Hematopoietic multipotent progenitor cell treated with erythropoietin and hydrocortisone succinate and interleukin-3 and kit ligand, for 4 days (in vitro differentiated cells): ENCODE data around the gene SPDYE2B.
"Not testable (repeated sequence)": the region's sequence is repeated elsewhere in the genome, so short reads cannot be mapped to it uniquely, and the experiment has no call there.

ENCODE experiments used
- DNase-seq: peaks from one replicate; pipeline ENCODE4 v3.0.0-alpha.2; 2015

SPDYE2B gene, protein sequence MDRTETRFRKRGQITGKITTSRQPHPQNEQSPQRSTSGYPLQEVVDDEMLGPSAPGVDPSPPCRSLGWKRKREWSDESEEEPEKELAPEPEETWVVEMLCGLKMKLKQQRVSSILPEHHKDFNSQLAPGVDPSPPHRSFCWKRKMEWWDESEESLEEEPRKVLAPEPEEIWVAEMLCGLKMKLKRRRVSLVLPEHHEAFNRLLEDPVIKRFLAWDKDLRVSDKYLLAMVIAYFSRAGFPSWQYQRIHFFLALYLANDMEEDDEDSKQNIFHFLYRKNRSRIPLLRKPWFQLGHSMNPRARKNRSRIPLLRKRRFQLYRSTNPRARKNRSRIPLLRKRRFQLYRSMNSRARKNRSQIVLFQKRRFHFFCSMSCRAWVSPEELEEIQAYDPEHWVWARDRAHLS

DNA sequence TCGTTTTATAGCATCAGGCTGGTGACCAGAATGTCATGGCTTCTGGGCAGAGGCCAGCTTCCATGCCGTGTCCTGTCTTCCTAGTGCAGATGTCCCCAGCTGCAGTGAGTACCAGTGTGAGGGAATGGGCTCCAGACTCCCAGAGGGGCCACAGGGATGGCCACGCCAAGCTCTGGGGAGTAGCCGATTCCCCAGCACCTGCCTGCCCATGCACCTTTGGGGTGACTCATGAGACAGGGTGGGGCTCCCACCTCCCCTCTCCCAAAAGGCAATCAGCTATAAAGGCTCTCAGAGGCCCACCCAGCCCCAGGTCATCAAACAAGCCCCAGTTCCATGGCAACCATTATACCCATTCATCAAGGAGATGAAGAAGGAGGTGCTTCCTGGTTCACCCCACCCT, at the start of gene SPDYE2B:
TSS of gene SPDYE2B (plus strand) at position 396 of the 400 bp plus-strand sequence. CDS start 2,030 bp downstream, outside the sequence.
- DNase-seq: not testable (repeated sequence)

DNA sequence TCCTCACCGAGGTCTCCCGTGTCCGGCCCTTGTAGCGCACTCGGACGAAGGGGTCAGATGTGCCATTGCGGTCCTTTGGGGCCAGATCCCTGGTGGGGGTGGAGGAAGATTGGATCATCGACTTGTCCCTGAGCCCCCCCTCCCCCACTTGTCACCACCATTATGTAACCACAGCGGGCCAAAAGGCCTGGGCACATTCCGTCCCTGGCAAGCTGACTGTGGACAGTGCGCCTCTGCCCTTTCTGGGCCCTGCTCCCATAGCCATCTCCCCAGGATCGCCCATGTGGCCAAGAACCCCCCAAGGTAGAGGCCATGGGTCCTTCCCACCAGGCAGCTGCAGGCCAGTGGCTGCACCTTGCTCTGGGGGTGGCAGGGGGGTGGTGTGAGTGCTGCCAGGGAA, 47.8 kb upstream of the SPDYE2B start:
- not testable (repeated sequence) for DNase-seq

DNA sequence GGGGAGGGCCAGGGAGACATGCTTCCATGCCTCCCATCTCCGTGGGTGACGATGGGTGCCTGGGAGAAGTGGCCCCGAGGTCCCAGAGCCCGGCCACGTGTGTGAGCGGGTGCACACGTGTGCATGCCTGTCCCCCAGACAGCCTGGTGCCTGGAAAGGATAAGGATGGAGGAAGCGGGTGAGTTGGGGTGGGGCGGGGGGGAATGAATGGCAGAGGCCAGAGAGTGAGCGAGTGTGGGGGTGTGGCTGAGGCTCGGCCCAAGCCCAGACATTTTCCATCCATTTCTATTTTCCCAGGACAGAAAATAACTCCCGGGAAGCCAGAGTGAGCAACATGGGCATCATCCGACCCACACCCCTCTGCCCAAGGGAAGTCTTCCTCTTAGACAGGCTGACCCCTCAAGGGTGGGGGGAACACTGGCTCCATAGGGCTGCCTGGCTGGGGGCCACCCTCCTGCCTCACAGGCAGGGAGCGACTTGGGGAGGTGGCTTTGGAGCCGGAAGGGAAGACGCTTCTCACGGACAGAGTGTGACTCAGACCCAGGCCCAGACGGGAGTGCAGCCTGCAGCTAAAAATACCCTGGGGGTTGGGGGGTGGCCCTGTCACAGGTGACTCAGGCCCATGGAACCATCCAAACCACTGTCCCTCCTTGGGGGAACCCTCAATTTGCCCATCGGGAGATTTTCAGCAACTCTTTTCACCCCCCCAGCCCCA, 45.5 kb upstream of the SPDYE2B start:
- DNase-seq: not testable (repeated sequence)

DNA sequence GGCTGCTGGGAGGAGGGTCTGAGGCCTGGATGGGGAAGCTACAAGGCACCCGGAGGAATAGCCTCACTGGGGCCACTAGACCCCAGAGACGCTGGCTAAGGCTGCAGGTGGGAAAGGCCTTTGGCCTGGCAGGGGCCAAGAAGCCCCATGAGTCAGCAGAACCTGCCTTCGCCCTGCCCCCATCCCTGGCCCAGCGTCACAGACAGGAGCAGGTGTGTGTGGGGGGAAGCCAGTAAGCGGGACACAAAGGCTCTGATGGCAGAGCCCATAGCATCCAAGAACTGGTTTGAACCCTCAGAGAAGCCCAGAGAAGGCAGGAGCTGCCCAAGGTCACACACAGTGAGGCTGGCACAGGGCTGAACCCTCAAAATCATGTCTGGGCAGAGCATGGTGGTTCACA, 43.3 kb upstream of the SPDYE2B start:
- DNase-seq: not testable (repeated sequence)

DNA sequence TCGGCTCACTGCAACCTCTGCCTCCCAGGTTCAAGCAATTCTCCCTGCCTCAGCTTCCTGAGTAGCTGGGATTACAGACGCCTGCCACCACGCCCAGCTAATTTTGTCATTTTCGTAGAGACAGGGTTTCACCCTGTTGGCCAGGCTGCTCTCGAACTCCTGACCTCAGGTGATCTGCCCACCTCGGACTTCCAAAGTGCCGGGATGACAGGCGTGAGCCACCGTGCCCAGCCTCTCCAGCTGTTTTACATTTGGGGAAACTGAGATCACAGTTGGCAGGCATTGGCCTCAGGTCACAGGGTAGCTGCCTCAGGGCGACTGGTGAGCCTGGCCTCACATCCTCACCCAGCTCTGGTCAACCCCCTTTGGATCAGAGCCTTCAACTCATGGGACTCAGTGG, 40.4 kb upstream of the SPDYE2B start:
- DNase-seq: not testable (repeated sequence)

DNA sequence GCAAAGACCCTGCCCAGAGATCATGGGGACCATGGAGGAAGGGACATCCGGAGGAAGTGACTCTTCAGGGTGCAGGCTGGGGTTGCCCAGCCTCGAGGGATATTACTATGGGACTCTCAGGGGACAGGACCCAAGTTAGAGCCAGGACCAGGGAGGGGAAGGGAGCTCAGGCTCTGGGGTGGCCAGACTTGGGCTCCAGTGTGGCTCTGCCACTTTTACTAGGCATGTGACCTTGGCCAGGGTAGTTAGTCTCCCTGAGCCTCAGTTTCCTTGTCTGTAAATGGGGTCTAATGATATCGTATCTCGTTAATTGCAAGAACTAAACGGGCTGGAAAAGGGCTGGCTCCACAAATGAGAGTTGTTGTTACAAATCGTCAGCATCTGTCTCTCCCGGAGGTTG, 39.7 kb upstream of the SPDYE2B start:
- not testable (repeated sequence) for DNase-seq

DNA sequence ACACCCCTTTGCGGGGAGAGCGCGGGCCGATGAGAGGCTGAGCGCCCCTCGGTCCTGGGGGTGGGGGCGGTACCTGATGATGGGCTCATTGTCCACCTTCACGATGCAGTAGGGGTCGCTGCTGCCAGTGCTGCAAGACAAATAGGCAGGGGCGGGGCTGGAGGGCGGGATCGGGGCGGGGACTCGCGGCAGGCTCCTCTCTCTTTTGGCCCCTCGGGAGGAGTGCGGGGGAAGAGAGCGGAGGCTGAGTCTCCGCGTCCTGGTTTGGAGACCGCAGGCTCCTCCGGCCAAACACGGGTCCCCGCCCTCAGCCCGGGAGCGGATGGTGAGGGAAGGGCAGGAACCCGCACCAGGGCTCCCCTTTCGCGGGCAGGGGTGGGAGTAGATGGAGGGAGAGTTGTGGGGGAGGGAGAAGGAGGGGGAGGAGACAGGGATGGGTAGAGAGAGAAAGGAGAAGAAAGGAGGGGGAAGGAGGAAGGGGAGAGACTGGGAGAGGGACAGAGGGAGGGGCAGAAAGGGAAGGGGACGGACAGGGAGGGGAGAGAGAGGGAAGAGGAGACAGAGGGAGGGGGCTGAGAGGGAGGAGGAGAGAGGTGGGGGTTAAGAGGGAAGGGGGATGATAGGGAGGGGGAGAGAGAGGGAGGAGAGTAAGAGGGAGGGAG, 39.0 kb upstream of the SPDYE2B start:
- not testable (repeated sequence) for DNase-seq

DNA sequence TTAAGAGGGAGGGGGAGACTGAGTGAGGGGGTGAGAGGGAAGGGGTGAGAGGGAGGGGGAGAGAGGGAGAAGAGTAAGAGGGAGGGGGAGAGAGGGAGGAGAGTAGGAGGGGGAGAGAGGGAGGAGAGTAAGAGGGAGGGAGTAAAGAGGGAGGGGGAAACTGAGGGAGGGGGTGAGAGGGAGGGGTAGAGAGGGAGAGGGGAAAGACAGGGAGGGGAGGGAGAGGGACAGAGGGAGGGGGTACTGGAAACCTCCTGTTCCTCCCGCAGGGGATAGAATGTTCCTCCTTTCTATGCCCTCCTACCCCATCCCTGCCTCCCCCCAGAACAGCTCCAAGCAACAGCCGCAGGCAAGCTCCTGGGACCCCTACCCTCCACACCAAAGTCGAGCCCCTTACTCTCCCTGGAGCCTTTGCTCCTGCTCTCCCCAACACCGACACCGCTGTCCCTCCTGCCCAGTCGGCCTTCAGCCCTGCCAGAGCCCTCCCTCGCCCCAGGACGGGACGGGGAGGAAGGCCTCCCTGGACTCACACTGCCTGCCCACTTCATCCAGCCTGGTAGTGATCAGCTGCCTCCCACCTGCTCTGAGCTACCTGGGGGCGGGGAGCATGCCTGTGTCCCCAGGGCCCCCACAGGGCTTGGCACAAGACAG, 38.3 kb upstream of the SPDYE2B start:
- DNase-seq: peak; percentile 0

DNA sequence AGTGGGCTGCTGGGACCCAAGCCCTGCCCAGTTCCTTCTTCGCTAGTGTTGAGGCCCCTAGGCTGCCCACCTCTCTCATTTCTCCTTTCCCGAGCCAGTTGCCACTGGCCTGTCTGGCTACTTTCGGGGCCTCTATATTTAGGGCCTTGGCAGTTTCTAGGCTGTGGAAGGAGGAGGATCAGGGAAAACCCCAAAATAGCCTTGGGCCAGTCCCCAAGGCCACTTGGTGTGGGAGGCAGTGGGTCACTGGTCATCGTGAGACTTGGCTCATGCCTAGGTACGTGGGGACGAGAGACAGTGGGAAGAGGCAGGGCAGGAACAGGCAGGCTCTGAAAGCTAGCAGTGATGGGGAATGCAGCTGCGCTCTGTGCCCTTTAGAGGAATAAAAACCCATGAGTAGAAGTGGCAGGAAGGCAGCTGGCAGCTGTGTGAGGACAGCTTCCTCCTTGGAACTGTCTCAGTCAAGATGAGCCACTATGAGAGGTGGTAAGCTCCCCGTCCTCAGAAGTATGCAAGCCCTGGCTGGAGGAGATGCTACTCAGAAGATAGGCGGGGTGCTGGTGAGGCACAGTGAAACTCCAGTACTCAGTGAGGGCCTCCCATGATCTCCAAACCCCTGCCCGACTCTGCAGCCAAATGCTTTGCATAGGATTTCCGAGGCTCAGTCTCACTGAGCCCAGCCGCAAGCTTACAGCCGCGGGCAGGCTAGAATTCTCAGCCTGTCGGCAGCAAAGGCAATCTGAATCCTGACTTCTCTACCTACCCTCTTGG, 36.4 kb upstream of the SPDYE2B start:
- not testable (repeated sequence) for DNase-seq

DNA sequence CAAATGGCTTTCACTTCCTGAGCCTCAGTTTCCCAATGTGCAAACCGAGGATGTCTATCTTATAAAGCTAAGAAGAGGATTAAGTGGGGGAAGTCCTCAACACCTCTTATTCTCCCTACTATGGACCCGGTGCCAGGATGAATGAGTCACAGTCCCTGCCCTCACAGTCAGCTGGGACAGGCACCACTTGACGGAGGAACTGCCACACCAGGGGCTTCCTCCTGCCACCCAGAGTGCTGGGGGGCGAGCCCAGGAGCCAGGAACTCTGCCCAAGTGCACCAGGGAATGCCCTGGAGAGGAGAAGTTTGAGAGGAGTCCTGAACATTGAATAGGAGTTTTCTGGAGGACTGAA, 35.8 kb upstream of the SPDYE2B start:
- DNase-seq: not testable (repeated sequence)

DNA sequence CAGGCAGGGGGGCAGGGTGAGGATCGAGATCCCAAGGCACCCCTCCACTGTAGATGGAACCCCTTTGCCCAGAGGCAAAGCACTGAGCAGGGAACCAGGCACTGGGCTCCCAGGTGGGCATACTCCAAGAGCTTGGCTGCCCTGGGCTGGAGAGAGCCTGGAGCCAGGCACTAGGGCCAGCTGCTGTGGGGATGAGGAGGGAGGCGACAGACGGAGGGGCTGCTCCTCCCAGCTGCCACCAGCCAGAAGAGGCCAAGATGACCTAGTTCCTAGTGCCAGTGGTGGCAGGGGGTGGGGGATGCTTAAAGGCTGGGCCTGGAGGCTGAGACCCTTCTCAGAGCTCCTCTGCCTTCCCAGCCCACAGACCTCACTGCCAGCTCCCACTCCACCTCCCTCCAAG, 35.2 kb upstream of the SPDYE2B start:
- DNase-seq: not testable (repeated sequence)

DNA sequence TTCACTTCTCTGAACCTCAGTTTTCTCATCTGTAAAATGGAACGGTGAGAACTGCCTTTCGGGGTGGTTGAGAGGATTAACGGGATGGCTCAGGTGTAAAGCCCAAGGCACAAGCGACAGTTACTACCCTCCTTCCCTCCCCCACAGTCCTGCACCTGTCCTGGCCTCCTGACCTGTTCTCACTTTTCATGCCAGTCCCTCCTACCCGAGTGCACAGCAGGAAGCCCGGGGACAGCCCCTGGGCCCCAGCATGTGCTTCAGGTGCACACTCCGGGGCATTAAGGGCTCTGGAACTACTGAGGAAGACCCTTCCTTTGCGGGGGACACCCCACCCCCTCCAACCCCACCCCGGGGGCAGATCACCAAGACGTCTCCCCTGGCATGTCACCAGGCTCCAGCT, 34.2 kb upstream of the SPDYE2B start:
- not testable (repeated sequence) for DNase-seq

DNA sequence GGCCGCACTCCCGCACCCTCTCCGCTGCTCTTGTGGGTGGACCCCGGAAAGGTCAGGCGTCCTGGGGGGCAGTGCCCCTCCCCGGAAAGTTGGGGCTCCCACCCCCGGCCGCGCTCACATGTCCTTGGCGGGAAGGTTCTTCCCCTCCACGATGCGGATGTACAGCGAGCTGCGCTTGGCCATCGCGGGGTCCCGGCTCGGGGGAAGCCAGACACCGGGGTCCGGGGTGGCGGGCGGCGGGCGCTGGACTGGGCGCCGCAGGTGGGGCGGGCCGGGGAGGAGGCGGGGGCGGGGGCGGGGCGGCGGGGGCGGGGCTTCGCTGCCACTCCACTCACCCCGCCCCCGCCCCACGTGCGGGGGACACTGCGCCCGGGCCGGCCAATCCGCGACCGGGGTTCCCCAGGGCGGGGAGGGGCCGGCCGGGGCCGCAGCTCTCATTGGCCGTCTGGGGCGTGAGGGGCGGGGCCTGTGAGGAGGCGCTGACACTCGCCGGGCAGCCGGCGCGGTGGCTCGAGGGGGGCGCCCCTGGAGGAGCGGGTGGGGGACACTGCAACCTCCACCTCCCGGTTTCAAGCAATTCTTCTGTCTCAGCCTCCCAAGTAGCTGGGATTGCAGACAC, 33.5 kb upstream of the SPDYE2B start, which contains the start of gene RASA4:
TSS of gene RASA4 (minus strand) at position 250 of the 619 bp plus-strand sequence. CDS start at position 183, 67 bp downstream.
- DNase-seq: peak; percentile 13

DNA sequence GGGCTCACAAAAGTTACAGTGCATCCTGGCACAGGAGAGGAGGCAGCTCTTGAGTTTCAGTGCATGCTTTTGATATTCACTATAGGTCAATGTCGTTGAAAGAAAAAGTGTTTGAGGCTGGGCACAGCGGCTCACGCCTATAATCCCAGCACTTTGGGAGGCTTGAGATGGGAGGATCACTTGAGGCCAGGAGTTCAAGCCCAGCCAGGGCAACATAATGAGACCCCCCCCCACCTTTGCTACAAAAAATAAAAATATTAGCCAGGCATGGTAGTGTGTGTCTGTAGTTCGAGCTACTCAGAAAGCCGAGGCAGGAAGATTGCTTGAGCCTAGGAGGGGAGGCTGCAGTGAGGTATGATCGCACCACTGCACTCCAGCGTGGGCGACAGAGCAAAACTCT, 32.0 kb upstream of the SPDYE2B start:
- not testable (repeated sequence) for DNase-seq

DNA sequence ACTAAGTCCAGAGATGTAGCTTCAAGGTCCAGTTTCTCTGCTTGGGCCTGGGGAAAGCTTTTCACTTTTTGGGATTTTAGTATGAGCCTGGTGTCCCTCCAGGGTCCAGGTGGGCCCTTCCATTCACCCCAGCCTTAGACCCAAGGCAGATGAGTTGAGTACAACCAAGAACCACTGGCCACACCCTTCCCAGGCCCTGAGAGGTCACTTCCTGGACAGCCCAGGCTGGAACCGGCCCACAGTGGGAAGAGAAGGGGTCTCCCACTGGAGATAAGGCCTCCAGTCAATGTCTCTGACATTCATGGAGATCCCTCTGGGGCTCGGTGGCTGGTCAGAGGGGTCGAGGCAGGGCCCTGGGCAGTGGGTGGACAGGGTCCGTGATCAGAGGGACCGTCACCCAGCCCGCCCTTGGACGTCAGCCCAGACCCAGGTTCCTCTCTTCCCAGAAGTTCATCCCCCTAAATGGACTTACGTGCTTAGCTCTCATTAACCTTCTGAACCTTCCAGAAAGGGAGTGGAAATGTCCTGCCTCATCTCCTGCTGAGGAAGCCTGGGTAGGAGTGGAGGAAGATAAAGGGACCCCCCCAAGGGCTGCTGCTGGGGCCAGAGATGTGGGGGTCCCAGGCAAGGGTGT, 22.7 kb upstream of the SPDYE2B start:
- not testable (repeated sequence) for DNase-seq

DNA sequence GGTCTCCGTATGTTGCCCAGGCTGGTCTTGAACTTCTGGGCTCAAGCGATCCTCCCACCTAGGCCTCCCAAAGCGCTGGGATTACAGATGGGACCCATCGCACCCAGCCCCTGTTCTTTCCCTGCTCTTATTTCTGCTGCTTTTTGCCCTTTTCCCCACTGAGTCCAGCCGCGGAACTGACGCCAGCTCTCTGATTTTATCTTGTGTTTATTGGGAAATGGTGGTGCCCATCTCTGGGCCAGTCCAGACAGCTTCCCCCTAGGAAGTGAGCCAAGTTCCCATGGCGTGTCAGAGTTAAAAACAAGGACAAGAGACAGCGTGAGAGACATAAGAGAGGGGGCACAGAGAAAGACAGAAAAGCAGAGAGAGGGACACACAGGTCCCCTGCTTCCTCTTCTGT, 19.5 kb upstream of the SPDYE2B start:
- not testable (repeated sequence) for DNase-seq

DNA sequence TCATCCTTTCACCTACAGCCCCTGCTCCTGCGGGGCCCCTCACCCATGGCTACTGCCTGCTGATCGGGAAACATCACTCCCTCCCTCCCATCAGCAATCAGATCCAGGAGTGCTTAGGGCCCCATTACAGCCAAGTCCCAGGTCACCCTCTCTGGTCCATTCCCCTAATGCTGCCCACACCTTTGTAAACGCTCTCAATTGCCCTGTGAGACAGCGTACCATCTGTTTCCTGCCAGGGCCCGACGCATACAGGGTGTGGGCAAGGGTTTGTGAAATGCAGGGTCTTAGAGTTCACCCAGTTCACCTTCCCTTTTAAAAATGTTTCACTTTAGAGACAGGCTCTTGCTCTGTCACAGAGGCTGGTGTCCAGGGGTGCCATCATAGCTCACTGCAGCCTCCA, 15.8 kb upstream of the SPDYE2B start:
- not testable (repeated sequence) for DNase-seq

DNA sequence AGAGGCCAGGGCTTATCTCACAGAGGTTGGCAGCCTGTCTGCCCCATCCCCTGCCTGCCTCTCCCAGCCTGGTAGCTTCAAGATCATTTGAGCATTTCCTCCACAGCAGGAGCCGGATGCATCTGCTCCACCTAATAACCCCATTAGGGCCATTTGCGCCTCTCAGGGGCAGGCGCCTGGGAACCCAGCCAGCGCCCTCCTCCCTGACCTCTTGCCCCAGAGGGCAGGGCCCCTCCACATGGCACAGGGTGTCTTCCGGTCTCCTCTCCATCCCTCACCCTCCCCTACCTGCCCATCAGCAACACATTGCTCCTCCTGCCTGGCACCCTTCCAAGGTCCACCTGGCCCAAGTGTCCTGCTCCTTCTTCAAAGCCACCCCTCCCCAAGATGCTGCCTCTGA, 14.8 kb upstream of the SPDYE2B start:
- not testable (repeated sequence) for DNase-seq

DNA sequence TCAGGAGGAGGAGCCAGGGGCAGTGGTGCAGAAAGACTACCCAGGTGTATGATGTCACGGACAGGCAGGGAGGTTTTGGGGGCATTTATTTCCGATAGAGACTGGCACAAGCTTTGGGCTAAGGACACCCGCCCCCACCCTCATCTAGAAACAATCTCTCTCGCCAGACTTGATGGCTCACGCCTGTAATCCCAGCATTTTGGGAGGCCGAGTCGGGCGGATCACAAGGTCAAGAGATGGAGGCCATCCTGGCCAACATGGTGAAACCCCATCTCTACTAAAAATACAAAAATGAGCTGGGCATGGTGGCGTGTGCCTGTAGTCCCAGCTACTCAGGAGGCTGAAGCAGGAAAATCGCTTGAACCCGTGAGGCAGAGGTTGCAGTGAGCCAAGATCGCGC, 13.2 kb upstream of the SPDYE2B start:
- DNase-seq: not testable (repeated sequence)

DNA sequence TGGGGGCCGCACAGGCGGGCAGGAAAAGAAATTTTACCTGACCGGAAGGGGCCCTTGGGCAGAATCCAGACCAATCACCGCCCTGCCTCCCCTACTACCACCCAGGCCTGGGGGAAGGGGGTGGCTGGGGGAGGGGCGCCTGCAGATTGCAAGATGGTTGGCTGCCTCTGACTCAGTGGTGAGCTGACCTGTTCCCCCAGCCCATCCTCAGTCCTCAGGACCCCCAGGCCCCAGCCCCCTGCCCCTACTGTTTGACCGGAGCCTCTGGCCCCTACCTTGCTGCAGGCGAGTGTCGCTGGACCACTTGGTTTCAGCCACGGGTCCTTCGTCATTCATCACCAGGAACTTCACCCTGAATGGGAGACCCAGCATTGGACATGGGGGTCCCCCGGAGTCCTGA, 11.3 kb upstream of the SPDYE2B start:
- peak; percentile 0 for DNase-seq

DNA sequence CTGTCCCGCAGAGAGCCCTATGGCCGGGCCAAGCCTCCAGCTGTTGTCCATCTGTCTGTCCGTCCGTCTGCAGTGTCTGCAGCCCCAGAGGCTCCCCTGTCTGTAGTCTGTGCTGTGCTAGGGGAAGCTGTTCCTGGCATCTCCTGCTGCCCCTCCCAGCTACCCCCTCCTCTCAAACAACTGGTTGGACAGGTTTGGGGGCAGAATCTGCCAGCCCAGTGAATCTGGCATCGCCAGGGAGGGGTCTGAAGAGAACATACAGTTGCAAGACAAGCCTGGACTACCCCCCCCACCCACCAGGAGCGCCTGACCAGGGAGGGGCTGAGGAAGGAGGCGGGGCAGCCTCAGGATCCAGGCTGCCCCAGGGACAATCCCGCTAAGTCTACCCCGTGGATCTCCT, 7.4 kb upstream of the SPDYE2B start, which contains the start of gene UPK3BL1:
TSS of gene UPK3BL1 (minus strand) at position 101 of the 400 bp plus-strand sequence. CDS start at position 51, 50 bp downstream.
- not testable (repeated sequence) for DNase-seq
